GM21723 (cell line): ENCODE measurements around the gene CENPP.

Experiments
- ATAC-seq: cut with Tn5 transposase; IDR thresholded peaks from one replicate; pipeline ENCODE4 v1.9.1; 2021; ENCODE audit warnings: mild to moderate bottlenecking, moderate library complexity; ENCODE audit not compliant: unreplicated experiment

Gene CENPP

DNA sequence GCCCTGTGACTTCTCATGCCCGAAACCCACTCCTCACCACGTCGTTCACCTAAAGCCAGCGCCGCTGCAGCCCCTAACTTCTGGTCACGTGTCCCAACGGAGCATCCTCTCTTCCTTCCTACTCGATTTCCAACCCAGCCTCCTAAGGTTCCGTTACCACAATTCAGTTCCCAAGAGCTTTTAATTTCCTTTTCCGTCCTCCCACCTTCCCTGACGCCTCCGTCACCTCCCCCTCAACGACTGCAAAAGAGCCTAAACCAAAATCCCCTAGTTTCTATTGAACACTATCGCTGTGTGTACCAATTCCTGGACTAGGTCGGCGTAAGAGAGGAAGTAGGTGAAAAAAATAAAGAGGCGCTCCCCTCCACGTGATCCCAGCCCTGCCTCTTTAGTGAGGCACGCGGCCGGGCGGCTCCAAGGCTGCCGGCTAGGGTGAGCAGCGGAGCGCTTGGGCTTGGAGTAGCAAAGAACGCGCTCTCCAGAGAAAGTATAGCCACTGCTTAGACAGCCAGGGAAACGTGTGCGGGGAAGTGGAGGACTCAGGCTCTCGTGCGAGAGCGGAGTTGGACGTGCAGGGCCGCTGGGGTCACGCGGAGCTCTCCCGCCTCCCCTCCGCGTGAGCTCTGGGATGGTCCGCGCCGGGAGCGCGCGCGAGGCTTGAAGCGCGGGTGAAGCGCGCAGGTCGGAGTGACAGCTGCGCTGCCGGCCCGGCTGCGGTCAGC is at the start of gene CENPP, which contains the start of gene NOL8:
CENPP (plus strand) TSS at position 685 of the 722 bp plus-strand sequence.
NOL8 (minus strand) TSS at position 82 of the 722 bp plus-strand sequence. CDS start 1,189 bp downstream, outside the sequence.
- ATAC-seq, result peak; percentile 94

DNA sequence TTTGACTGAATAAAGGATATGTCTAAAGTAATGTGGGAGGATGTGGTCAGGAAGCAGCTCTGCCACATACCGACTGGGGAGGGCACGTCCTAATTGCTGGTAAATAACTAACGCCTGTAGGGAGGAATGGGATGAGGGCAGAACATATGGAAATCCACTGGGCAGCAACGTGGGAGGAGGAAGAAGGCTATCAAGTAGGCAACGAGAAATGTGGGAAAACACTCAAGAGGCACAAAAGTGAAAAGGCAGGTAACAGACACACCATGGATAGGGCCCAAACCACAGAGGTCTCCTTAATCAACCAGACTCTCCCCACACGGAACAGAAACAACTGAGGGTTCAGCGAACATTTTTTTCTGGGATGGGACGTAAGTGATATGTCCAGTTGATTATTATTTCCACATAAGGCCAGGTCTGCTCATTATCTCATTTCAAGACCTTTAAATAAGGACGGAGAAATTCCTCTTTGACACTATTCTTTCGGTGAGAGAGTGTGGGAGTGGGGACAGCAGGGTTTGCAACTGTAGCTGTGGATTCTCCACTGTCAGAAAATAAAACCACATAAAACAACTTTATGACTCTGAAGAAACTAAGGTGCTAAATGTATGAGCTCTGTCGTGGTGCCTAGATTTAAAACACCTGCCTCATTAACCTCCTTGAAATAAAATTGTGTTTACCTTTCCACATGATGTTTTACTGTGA is 49.3 kb upstream of the CENPP start:
- no peak for ATAC-seq

DNA sequence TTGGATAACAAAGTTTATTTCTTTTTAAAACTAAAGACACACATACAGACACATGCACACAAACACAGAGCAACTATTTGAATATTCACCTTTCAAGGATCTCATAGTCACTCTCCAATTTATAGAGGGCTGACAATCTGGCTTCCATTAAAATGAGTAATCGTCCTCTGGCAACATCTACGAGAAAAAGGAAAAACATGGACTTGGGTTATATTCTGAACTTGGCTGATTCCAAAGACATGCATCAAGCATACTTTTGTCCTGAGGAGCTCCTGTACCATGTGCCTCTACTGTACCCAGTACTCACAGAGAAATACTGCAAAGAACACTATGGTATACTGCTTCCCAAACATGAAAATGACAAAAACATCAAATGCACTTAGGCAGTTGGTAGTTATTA is 47.6 kb upstream of the CENPP start:
- ATAC-seq, result no peak

DNA sequence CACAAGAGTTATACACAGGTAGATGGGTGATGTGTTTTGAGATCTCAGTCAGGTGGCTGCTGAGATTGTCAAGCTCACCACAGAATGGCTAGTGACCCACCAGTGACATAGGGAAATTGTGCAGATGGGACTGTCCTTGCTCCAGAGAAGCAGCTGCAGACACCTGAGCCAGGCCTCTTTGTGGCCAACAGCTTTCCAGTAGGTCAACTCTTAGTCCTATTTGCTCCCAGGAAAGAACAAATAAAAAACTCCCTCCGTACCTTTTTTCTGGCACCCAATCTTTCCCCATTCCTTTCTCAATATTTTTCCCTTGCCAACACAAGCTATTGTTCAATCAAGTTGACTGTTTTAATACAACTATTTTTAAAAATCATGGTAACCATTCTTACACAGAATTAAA is 46.5 kb upstream of the CENPP start:
- no peak for ATAC-seq

DNA sequence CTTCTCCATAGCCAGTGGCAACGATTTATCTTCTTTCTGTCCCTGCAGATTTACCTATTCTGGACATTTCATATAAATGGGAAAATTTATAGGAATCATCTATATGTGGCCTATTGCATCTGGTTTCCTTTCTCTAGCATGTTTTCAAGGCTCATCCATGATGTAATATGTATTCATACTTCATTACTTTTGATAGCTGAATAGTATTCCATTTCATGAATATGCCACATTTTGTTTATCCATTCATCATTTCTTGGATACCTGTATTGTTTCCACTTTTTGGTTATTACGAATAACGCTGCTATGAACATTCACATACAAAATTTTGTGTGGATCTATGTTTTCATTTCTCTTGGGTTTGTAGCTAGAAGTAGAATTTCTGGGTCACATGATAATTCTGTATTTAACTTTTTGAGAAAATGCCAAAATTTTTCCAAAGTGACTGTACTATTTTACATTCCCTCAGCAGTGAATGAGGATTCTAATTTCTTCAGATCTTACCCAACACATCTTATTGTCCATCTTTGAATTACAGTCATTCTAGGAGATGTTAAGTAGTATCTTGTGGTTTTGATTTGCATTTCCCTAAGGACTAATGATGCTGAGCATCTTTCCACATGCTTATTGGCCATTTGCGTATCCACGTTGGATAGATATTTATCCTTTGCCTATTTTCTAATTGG is 35.9 kb upstream of the CENPP start:
- ATAC-seq, result no peak

DNA sequence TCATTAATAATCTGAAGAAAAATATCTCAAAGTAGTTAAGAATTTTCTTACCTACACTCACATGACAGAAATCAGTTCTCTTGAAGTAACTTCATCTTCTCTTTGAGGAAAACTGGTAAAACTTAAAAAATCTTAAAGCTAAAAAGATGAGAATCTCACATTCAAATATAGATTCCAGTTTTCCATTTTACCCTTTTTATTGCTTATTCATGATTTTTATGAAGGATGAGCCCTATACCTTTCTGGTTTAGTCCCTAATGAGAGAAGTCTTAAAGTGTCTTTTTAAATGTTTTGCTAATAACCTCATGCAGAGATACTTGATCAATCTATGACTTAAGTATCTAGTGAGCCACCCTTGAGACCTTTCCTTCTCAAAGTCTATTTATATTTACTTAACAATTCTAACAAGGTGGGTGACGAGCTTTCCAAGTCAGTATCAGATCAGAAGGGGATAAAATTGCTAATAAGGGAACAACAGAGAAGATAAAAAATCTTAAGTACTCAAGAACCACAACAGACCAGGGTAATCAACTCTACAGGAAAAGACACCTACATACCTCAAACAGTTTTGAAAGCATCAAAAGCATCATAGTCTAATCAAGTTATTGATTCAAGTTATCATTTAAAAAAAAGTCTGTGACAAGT is 34.8 kb upstream of the CENPP start:
- no peak for ATAC-seq

DNA sequence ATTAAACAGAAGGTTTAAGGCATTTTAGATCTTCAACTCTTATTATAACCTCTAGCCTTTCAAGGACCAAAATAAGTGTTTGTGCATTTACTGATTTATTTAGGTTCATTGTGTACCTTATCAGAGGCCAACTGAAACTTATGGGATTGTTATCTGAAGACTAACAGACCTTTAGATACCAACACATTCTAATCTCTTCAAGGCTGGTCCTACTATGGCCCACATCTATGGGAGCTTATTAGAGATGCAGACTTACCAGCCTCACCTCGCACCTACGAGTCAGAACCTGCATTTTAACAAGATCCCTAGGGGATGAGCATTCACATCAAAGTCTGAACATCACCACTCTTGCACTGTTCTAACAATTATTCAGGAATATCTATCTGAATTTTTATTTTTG is 34.2 kb upstream of the CENPP start:
- ATAC-seq, result no peak

DNA sequence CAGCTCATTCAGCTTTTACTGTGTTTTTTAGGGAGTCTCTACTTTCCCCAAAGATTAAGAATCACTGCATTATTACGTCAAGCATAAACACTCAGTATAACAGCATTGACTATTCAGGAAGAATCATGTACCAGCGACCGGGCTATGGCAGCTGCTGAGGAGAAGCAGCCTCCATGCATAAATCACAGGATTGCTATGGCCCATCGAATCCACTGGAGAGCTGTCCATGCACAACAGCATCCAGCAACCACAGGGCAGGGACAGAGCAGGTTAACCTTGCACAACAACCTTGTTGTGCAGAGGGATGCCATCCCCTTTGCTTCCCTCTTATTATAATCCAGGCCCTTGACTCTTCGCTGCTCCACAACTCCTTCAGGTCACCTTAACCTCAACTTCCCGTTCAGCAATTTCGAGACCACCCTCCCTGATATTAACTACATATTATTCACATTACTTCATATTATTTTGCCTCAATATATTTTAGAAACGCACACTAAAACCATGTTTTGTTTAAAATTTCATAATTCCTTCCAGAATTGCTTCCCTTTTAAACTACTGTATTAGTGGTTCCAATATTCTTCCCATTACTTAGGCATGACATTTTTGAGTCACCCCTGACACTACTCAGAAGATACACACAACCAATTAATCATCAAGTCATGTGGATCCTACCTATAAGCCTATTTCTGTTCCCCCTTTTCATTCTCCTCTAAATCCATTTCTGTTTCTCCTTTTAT is 33.2 kb upstream of the CENPP start:
- no peak for ATAC-seq

DNA sequence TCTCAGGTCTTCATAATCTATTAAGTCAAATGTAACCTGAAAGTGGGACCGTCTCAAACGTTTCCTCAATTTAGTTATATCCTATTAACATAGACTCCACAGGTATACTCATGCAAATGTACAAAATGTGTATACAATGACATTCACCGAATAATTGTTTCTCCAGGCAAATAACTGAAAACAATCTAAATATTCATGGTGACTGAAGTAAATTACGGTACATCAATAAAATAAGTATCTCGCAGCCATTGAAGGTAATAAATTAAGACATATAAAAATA is 32.7 kb upstream of the CENPP start:
- no peak for ATAC-seq

DNA sequence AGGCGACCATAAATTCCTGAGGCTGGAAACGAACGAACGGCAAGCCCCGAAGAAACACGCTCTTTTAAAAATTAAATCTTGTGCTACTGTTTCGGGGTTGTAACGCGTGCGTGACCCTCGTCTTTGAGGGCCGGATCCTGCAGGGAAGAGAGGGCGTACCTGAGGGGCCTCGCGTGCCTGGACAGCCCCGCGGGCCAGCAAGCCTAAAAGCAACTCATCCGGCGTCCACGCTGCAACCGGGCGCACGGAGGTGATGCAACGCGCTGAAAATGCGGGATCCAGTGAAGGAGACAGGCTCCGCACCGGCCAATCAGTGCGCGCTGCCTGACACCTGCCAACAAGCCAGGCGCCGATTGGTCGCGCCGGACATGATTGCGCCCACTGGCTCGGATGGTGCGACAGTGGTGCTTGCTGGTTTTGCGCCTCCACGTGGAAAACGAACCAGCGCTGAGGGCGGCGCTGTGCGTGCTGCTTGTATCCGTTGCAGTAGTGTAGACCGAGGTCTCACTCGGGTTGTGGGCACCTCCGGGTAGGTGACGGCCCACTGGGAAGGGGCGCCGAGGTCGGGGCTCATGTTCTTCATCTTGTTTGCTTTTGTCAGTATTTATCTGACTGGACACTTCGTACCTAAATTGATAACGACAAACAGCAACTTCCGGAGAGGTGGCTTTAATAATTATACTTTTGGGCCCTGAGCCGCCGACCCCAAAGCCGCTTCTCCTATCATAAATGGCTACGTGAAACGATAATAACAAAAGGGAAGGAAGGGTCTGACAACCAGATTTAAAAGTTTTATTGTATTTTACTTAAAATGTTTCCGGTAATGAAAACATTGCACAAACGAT is 32.1 kb upstream of the CENPP start, which contains the start of gene IARS1:
IARS1 (minus strand) TSS at position 246 of the 845 bp plus-strand sequence. CDS start 4,278 bp downstream, outside the sequence.
- ATAC-seq, result peak; percentile 93

DNA sequence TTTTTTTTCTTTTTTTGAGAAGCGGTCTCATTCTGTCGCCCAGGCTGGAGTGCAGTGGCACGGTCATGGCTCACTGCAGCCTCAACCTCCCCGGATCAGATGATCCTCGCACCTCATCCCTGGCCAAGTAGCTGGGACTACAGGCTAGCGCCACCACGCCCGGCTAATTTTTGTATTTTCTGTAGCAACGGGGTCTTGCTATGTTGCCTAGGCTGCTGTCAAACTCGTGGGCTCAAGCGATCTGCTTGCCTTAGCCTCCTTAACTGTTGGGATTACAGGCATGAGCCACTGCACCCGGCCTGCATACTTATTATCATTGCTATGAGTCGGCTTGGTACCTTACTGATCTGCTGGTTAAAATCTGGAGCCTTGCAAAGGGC is 31.5 kb upstream of the CENPP start:
- no peak for ATAC-seq

DNA sequence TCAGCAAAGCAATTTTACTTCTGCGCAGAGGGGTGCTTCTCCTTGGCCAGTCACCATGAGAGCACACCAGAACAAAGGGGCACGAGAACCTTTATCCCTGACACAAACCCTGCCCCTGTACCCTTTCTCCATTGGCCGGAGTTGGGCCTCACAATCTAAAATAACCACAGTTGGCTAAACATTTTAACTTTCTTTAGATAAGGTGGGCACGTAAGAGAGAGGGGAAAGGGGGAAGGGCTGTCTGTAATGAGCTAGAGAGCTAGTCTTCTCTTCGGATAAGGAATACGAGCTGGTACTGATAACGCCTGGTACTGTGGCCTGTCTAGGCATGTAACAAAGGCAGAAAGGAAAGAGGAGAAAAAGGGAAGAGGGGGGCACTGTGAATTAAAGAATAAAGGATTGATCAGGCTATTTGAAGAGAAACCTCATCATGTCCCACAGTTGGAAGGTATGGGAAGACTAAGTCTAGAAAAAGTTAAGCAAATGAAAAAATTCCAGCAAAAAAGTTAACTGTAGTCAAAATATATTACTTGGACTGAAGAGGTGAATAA is 30.4 kb upstream of the CENPP start:
- ATAC-seq, result no peak

DNA sequence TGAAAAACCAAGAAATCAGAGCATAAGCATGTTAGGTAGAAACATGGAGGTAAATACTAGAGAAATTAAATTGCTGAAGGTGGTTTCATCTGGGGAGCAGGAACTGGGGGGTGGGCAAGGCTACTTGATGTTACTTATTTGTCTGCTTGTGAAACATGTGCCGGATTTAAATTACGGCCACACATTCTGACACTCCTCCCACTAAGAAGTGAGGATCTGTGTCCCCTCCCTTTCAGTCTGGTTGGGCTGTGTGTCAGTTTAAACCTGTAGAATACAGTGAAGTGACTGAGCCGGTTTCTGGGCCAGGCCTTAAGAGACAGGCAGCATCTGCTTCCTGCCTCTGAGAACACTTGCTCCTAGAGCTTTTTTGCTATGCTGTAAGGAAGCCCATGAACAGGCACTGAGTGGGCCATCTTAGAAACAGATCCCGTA is 29.9 kb upstream of the CENPP start:
- no peak for ATAC-seq

DNA sequence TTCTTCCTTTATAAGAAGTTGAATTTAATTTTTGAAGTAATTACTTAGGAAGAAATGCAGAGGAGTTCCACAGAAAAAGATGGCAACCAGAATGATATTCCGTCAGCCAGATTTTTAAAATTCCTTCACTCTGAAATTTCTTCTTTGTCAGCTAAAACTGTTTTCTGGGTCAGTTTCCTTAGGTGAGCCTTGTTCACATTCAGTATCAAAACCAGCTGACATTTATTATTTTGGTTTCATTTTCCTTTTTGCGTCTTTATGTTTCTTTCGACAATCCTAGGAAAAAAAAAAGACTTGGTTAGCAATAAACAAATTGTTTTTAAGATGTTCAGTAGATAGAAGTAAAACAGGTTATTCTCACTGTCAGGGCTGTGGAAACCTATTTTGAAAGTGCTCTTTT is 28.1 kb upstream of the CENPP start:
- no peak for ATAC-seq

DNA sequence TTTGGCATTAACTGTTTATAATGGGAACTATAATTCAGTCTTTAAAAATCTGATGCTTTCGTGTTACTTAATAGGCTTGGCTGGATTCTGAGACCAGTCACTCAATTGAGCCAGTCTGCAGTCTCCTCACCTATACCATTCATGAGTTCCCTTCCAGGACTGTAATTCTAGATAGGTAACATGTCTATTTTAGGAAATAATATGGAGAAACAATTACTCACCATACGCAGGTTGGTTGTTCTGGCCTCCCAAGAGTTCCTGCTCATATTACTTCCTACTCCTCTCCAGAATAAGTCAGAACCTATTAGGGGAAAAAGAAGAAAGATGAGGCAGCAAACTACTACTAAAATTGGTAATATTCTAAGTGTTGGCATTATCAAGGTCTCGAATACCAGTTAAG is 27.7 kb upstream of the CENPP start:
- no peak for ATAC-seq

DNA sequence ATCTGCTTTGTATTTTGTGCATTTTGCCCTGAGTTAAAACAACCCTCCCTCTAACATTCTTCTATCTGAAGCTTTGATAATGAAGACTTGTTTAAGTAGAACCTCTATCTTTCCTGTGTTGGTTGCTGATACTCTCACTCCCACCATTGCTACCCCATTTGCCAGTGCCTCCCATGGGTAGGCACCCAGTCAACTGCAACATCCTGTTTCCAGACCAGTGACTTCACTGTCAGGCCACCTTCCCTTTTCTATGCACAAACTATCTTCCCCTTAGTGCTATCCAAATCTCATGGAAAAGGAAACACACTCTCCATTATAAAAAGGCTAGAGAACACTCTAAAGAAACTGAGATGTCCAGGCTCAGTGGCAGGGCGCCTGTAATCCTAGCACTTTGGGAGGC is 26.6 kb upstream of the CENPP start:
- ATAC-seq, result no peak

DNA sequence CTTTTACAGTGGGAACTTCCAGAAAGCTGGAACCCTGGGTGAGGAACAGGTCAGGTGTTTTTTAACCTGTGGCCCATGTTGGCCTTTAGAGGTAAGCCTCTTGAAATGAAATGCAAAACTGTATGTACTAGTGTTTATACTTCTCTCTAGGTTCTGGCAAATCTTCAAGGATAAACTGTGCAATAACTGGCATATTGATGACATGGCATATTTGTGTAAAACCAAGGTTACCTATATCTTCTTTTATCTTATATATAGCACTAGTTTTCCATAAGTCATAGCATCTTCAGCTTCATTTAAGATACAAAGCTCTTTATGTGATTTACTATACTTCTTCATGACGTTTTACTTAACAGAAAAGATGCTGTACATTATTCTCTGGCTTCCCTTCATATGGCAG is 24.8 kb upstream of the CENPP start:
- no peak for ATAC-seq

DNA sequence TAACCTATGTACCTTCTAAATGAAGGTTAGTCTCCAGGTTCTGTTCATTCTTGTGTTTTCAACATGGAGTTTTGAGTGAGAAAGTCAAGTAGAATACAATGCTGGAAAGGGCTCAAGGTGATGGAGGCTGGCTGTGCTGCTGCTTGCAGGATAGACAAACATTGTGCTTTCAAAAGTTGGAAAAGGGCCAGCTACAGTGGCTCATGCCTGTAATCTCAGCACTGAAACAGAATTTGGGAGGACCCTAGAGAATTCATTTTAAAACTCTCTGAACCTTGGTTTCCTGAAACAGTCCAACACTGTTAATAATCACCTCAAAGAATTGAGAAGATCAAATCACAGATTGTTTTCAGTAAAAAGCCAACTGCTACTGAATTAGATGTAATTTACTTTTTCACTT is 16.9 kb upstream of the CENPP start:
- no peak for ATAC-seq

DNA sequence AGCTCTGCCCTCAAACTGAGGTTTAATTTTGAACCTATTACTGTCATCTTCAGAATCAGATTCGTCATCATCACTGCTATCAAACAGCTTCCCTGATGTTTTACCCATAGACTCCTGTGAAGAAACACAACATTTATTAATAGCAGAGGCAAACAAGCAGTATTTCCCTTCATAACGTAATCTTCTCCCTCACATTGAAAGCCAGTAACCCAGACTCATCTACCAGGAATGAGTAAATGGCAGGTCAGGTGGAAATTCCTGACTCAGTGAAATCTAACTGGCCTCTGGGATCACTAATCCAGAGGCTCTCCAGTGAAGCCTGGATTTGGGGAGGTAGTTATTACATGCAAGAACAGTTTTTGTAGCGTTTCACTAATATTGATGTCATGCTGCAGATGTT is 15.2 kb upstream of the CENPP start:
- no peak for ATAC-seq
